NCI-H748 (cell line): ENCODE measurements around the gene DHRS11.
A peak's percentile ranks its signal among the peaks of the same experiment; 100 is the strongest.
"Not testable (repeated sequence)": the region's sequence is repeated elsewhere in the genome, so short reads cannot be mapped to it uniquely, and the experiment has no call there.

Source experiments
- DNase-seq: peaks from one replicate; lab custom pipeline; 2025; ENCODE audit not compliant: unreplicated experiment; lab: John Stamatoyannopoulos, UW

The DHRS11 gene

GRCh38 chr17:36593656-36594316 lies 2.1 kb downstream of the DHRS11 start:
- no peak for DNase-seq

- DNase-seq = no peak
Observed at GRCh38 chr17:36594626-36595401, 3.1 kb downstream of the DHRS11 start.

GRCh38 chr17:36597226-36597625 lies 5.5 kb downstream of the DHRS11 start:
- DNase-seq = no peak

GRCh38 chr17:36597866-36598777 lies 6.4 kb downstream of the DHRS11 start:
- no peak for DNase-seq

- no peak for DNase-seq
Observed at GRCh38 chr17:36598951-36599401, 7.3 kb downstream of the DHRS11 start.

- no peak for DNase-seq
Observed at GRCh38 chr17:36599546-36600250, 8.0 kb downstream of the DHRS11 start.

- DNase-seq = no peak
Observed at GRCh38 chr17:36600465-36600864, 8.8 kb downstream of the DHRS11 start.

GRCh38 chr17:36600936-36601302 lies 9.2 kb downstream of the DHRS11 start:
- DNase-seq = no peak

- peak; percentile 92 for DNase-seq
Observed at GRCh38 chr17:36601303-36602029, 9.8 kb downstream of the DHRS11 start, which contains the start of gene MRM1. Gene MRM1 (plus strand): TSS chr17:36601583. CDS start chr17:36601811, 228 bp downstream.

GRCh38 chr17:36602030-36602748 lies 10.5 kb downstream of the DHRS11 start:
- DNase-seq = peak; percentile 55

GRCh38 chr17:36602924-36603384 lies 11.3 kb downstream of the DHRS11 start:
- peak; percentile 80 for DNase-seq

GRCh38 chr17:36605028-36605427 lies 13.3 kb downstream of the DHRS11 start:
- not testable (repeated sequence) for DNase-seq

- peak; percentile 31 for DNase-seq
Observed at GRCh38 chr17:36608280-36608679, 16.6 kb downstream of the DHRS11 start.

GRCh38 chr17:36608794-36609497 lies 17.3 kb downstream of the DHRS11 start:
- DNase-seq = peak; percentile 91

GRCh38 chr17:36609498-36609862 lies 17.8 kb downstream of the DHRS11 start:
- no peak for DNase-seq

- DNase-seq = no peak
Observed at GRCh38 chr17:36610474-36610873, 18.8 kb downstream of the DHRS11 start.

GRCh38 chr17:36611345-36612072 lies 19.8 kb downstream of the DHRS11 start:
- DNase-seq = no peak

GRCh38 chr17:36612323-36612722 lies 20.6 kb downstream of the DHRS11 start:
- DNase-seq = no peak
